Sigmoid colon (tissue), 4 donors: ENCODE measurements around the gene ENAH.

Experiments
- POLR2A ChIP-seq, 2 donors: fragments of 450-650 bp; IDR thresholded peaks; one replicate each; pipeline ENCODE4 v1.6.1; 2016; ENCODE audit warnings: antibody characterized with exemption in 2 of 2, mild to moderate bottlenecking in 2 of 2, moderate library complexity in 2 of 2
- POLR2AphosphoS5 ChIP-seq, 4 donors: sonication (generic); formaldehyde crosslinking; IDR thresholded peaks; one replicate each; pipeline ENCODE4 v1.6.1; 2017; ENCODE audit warnings: antibody characterized with exemption in 4 of 4
- TF ChIP-seq, protein P1 (sequence below), 4 experiments: fragments of 450-650 bp in 3 of 4; fragments of 200-600 bp in 1 of 4; IDR thresholded peaks; one replicate each; pipeline ENCODE4 v1.5.1; 2016 to 2019; ENCODE audit warnings: antibody characterized with exemption in 4 of 4, mild to moderate bottlenecking in 3 of 4, moderate library complexity in 2 of 4

DNA sequence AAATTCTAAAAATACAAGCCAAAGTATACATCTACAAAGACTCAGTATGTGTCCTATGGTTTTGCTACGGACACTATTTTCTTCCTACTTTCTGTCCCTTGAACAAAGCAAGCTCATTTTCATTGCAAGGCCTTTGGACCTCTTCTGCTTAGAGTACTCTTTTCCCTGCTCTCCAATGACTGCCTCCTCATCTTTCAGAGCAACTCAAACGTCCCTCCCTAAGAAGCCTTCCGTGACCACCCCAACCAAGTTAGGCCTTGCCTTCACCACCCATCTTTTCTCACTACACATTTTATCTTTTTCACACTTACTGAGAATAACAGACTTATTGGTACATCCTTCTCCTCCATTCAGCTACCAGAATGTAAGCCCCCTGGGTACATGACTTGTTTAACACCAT is 39.9 kb downstream of the ENAH start:
- TF ChIP-seq, protein P1, sequence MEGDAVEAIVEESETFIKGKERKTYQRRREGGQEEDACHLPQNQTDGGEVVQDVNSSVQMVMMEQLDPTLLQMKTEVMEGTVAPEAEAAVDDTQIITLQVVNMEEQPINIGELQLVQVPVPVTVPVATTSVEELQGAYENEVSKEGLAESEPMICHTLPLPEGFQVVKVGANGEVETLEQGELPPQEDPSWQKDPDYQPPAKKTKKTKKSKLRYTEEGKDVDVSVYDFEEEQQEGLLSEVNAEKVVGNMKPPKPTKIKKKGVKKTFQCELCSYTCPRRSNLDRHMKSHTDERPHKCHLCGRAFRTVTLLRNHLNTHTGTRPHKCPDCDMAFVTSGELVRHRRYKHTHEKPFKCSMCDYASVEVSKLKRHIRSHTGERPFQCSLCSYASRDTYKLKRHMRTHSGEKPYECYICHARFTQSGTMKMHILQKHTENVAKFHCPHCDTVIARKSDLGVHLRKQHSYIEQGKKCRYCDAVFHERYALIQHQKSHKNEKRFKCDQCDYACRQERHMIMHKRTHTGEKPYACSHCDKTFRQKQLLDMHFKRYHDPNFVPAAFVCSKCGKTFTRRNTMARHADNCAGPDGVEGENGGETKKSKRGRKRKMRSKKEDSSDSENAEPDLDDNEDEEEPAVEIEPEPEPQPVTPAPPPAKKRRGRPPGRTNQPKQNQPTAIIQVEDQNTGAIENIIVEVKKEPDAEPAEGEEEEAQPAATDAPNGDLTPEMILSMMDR (IDR thresholded peaks at IDR 0.05) = no peak
- no peak for TF ChIP-seq POLR2AphosphoS5 (IDR thresholded peaks at IDR 0.05)
- TF ChIP-seq POLR2A (IDR thresholded peaks at IDR 0.05) = no peak
